ENCODE measurements around the gene SPPL2C.

DNA sequence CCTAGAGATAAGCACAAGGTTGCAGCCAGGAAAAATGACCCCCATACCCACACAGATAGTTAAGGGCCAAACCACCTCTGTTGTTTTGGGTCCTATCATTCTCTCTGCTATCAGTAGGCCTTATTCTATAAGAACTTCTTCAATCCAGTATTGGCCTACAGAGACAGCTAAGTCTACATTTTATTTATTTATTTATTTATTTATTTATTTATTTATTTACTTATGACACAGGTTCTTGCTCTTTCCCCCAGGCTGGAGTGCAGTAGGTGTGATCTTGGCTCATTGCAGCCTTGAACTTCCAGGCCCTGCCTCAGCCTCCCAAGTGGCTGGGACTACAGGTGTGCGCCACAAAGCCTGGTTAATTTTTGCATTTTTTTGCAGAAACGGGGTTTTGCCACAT lies 42.2 kb downstream of the SPPL2C start:
- TF ChIP-seq, protein P1, sequence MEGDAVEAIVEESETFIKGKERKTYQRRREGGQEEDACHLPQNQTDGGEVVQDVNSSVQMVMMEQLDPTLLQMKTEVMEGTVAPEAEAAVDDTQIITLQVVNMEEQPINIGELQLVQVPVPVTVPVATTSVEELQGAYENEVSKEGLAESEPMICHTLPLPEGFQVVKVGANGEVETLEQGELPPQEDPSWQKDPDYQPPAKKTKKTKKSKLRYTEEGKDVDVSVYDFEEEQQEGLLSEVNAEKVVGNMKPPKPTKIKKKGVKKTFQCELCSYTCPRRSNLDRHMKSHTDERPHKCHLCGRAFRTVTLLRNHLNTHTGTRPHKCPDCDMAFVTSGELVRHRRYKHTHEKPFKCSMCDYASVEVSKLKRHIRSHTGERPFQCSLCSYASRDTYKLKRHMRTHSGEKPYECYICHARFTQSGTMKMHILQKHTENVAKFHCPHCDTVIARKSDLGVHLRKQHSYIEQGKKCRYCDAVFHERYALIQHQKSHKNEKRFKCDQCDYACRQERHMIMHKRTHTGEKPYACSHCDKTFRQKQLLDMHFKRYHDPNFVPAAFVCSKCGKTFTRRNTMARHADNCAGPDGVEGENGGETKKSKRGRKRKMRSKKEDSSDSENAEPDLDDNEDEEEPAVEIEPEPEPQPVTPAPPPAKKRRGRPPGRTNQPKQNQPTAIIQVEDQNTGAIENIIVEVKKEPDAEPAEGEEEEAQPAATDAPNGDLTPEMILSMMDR (IDR thresholded peaks at IDR 0.05; ENCODE audit: low read depth, low read length, poor library complexity, severe bottlenecking), result no peak
- no peak for TF ChIP-seq EZH2phosphoT487 (IDR thresholded peaks at IDR 0.05; ENCODE audit: borderline replicate concordance, low read length)
